Measurements from ENCODE around the gene NIPSNAP2. TPM values are rescaled to one million over a fixed set of nuclear protein-coding genes. Genes with fewer than 3 reads are reported as not detected.
"Not testable (repeated sequence)": the region's sequence is repeated elsewhere in the genome, so short reads cannot be mapped to it uniquely, and the experiment has no call there.

NIPSNAP2 gene
- total RNA-seq, 1 experiment from 2014 or later: 62.8 TPM

DNA sequence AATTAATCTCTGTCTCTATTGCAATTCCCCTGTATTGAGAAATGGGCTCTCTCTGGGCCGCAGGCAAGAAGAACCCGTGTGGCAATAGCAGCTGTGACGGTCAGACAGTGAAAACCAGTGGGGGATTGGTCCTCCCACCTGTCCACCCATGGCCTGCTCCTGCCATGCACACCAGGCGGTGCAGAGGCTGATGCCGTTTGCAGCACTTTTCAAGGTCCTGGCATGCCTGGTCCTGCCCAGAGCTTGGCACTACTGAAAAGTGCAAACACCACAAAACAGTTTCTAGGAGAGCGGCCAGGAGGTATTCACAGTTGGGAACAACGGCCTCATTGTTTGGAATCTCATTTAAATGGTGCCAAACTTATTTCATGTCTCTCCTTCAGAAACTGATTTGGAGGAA, 45.3 kb downstream of the NIPSNAP2 start:
- H3K4me3 Mint-ChIP-seq (ENCODE audit: unreplicated experiment): peak overlapping the region; percentile 44
- CTCF ChIA-PET: interaction anchor here (1.1 to 1.5 kb wide), 5 partner anchors 45 to 415 kb away, joined by 3 to 9 read pairs (median 4); partner anchors contain the start of gene NIPSNAP2

DNA sequence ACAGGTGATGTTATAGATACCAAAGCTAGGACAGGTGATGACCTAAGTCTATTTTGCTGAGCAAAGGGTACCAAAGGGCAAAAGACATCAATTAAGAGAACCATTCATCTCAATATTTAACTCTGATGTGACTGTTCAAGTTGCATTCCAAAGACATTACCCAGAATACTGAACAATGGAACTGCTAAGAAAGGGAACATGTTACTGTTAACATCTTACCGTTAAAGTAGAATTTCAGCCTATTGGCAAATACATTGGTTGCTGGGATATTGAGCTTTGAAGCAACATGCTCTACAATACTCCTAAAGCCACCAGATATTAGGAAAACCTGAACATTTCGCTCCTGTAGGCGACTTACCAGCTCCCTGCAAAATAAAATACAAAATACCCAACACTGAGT, 52.6 kb downstream of the NIPSNAP2 start:
- BruUV-seq (replicated peaks); DNase-seq (ENCODE audit: unreplicated experiment); H3K4me3 Mint-ChIP-seq (ENCODE audit: unreplicated experiment); H3K27ac Mint-ChIP-seq (ENCODE audit: low read depth, unreplicated experiment); H3K4me1 Mint-ChIP-seq (ENCODE audit: insufficient read depth, unreplicated experiment); H3K9me3 Mint-ChIP-seq (ENCODE audit: unreplicated experiment); intact Hi-C loops (cut with micrococcal nuclease); H3K27me3 Mint-ChIP-seq (ENCODE audit: insufficient read depth, unreplicated experiment): not testable (repeated sequence)
- ChIA-PET POLR2A (interaction anchor here (1.2 kb wide), 1 partner anchor 10 kb away, joined by 3 read pairs; no protein-coding TSS in a partner anchor), CTCF (interaction anchor here (0.6 to 1.8 kb wide), 3 partner anchors 34 to 376 kb away, joined by 4 to 5 read pairs (median 4); partner anchors contain the start of genes CCT6A and PSPH)
- H3K36me3 Mint-ChIP-seq (ENCODE audit: insufficient read depth, unreplicated experiment): peaks cover 94% of the 10 kb centered on the region

More for the DNA sequence above, 45.3 kb downstream of the NIPSNAP2 start:
- intact Hi-C loops (cut with micrococcal nuclease): no loop called here
- POLR2A ChIA-PET: interaction anchor here (0.7 to 8.0 kb wide), 20 partner anchors 8 to 97 kb away, joined by 3 to 78 read pairs (median 6); partner anchors contain the start of genes CCT6A, CHCHD2, NIPSNAP2 and PHKG1
- no TSS peak for BruUV-seq (replicated peaks)
- Mint-ChIP-seq H3K27me3 (ENCODE audit: insufficient read depth, unreplicated experiment) (no peaks in the 10 kb centered on the region), H3K36me3 (ENCODE audit: insufficient read depth, unreplicated experiment) (peaks cover 49% of the 10 kb centered on the region), H3K4me1 (ENCODE audit: insufficient read depth, unreplicated experiment) (peaks cover 14% of the 10 kb centered on the region), H3K9me3 (ENCODE audit: unreplicated experiment) (no peaks in the 10 kb centered on the region), H3K27ac (ENCODE audit: low read depth, unreplicated experiment) (peak overlapping the region; percentile 77)
- TF ChIP-seq CTCF (IDR thresholded peaks at IDR 0.05; ENCODE audit: unreplicated experiment): no peak
- DNase-seq (ENCODE audit: unreplicated experiment): peak; percentile 95

DNA sequence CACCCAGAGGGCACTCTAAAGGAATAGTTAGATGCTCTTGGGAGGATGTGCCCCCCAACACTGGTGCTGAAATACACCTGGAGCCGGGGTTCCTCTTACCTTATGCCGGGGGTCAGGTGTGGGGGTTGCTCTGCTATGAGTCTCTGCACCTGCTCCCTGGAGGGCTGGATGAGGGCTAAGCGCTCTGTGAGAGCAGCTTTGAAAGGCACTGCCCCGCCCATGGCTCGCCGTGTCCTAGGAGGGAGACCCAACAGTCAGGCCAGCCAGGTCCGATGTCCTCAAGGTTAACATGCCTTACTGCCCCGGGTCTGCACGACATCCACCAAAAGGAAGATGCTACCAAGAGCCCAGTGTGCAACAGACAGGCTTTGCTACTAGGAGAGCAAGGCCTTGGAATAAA, 55.1 kb downstream of the NIPSNAP2 start:
- TF ChIP-seq CTCF (IDR thresholded peaks at IDR 0.05; ENCODE audit: unreplicated experiment): no peak
- CTCF ChIA-PET: interaction anchor here (1.4 kb wide), 1 partner anchor 13 kb away, joined by 3 read pairs; no protein-coding TSS in a partner anchor
- Mint-ChIP-seq H3K4me1 (ENCODE audit: insufficient read depth, unreplicated experiment) (peaks cover 5% of the 10 kb centered on the region), H3K27ac (ENCODE audit: low read depth, unreplicated experiment) (no peak overlapping the region), H3K27me3 (ENCODE audit: insufficient read depth, unreplicated experiment) (no peaks in the 10 kb centered on the region), H3K36me3 (ENCODE audit: insufficient read depth, unreplicated experiment) (peaks cover 81% of the 10 kb centered on the region), H3K4me3 (ENCODE audit: unreplicated experiment) (no peak overlapping the region), H3K9me3 (ENCODE audit: unreplicated experiment) (no peaks in the 10 kb centered on the region)
- POLR2A ChIA-PET: interaction anchor here (0.6 kb wide), 1 partner anchor 71 kb away, joined by 3 read pairs; no protein-coding TSS in a partner anchor
- BruUV-seq (replicated peaks): no TSS peak
- no peak for DNase-seq (ENCODE audit: unreplicated experiment)
- intact Hi-C loops (cut with micrococcal nuclease): no loop called here

GRCh38 chr7:56023500-56023899, 59.1 kb downstream of the NIPSNAP2 start:
- no peaks in the 10 kb centered on the region for H3K9me3 Mint-ChIP-seq (ENCODE audit: unreplicated experiment)
- peaks cover 81% of the 10 kb centered on the region for H3K36me3 Mint-ChIP-seq (ENCODE audit: insufficient read depth, unreplicated experiment)
- CTCF ChIA-PET: interaction anchor here (0.6 kb wide), 1 partner anchor 702 kb away, joined by 4 read pairs; no protein-coding TSS in a partner anchor
- H3K4me1 Mint-ChIP-seq (ENCODE audit: insufficient read depth, unreplicated experiment): peaks cover 6% of the 10 kb centered on the region
- H3K27me3 Mint-ChIP-seq (ENCODE audit: insufficient read depth, unreplicated experiment): no peaks in the 10 kb centered on the region
- DNase-seq (ENCODE audit: unreplicated experiment): no peak
- POLR2A ChIA-PET: interaction anchor here (0.7 to 1.5 kb wide), 3 partner anchors 14 to 41 kb away, joined by 3 read pairs; partner anchors contain the start of gene SUMF2
- H3K27ac Mint-ChIP-seq (ENCODE audit: low read depth, unreplicated experiment): no peak overlapping the region
- intact Hi-C loops (cut with micrococcal nuclease): no loop called here
- no peak for TF ChIP-seq CTCF (IDR thresholded peaks at IDR 0.05; ENCODE audit: unreplicated experiment)
- no TSS peak for BruUV-seq (replicated peaks)
- no peak overlapping the region for H3K4me3 Mint-ChIP-seq (ENCODE audit: unreplicated experiment)

All from MCF 10A (cell line).